Tibial nerve (tissue), 4 donors: ENCODE measurements around the gene MRTFA.

Experiments
- EP300 ChIP-seq, 2 donors: sonication (generic); formaldehyde crosslinking; IDR thresholded peaks; one replicate each; pipeline ENCODE4 v1.6.1; 2017; ENCODE audit warnings: antibody characterized with exemption in 2 of 2, mild to moderate bottlenecking in 1 of 2
- TF ChIP-seq, protein P1 (sequence below), 5 experiments: fragments of 200-600 bp in 3 of 5; fragments of 450-650 bp in 2 of 5; sonication (generic) in 3 of 5; IDR thresholded peaks; one replicate each; pipeline ENCODE4 v1.5.1; 2016 to 2019; ENCODE audit warnings: antibody characterized with exemption in 5 of 5, mild to moderate bottlenecking in 3 of 5, moderate library complexity in 2 of 5

- TF ChIP-seq, protein P1, sequence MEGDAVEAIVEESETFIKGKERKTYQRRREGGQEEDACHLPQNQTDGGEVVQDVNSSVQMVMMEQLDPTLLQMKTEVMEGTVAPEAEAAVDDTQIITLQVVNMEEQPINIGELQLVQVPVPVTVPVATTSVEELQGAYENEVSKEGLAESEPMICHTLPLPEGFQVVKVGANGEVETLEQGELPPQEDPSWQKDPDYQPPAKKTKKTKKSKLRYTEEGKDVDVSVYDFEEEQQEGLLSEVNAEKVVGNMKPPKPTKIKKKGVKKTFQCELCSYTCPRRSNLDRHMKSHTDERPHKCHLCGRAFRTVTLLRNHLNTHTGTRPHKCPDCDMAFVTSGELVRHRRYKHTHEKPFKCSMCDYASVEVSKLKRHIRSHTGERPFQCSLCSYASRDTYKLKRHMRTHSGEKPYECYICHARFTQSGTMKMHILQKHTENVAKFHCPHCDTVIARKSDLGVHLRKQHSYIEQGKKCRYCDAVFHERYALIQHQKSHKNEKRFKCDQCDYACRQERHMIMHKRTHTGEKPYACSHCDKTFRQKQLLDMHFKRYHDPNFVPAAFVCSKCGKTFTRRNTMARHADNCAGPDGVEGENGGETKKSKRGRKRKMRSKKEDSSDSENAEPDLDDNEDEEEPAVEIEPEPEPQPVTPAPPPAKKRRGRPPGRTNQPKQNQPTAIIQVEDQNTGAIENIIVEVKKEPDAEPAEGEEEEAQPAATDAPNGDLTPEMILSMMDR (IDR thresholded peaks at IDR 0.05) = no peak
- TF ChIP-seq EP300 (IDR thresholded peaks at IDR 0.05) = no peak
Observed at GRCh38 chr22:40529821-40530220, 106.7 kb downstream of the MRTFA start.
